GM19397 (cell line): ENCODE data around the gene RMRP.
"Not testable (repeated sequence)": the region's sequence is repeated elsewhere in the genome, so short reads cannot be mapped to it uniquely, and the experiment has no call there.

Source experiments
- ATAC-seq: cut with Tn5 transposase; IDR thresholded peaks from one replicate; pipeline ENCODE4 v1.9.1; 2021; ENCODE audit warnings: mild to moderate bottlenecking, moderate library complexity; ENCODE audit not compliant: unreplicated experiment

Gene RMRP

DNA sequence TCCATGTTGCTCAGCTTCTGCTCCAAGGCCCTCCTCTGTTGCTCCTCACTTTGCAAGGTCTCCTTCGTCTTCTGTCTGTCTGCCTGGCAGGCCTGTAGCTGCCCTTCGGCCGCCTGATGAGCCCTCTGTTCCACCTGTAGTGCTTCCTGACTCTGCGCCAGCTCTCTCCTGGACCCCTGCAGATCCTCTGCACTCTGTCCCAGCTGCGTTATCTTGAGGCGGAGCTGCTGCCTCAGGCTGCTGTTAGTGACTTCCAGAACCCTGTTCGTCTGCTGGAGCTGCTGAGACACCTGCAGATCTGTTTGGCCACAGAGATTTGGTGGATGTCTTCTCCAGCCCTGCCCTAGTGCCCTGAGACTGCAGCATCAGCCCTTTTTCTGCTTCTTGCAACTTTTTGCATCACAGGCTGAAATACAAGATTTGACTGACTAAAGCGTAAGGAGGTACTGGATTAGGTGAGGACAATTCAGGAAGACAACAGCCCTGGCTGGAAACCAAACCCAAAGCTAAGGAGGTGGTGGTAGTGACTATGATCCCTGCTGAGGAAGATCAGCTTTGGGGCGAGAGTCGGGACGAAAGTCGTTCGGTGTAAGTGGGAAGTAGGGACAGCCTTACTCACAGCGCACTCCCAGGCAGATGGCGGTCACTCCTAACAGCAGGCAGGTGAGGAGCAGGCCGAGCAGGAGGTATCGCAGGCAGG, 41.7 kb downstream of the RMRP start:
- ATAC-seq, result no peak

DNA sequence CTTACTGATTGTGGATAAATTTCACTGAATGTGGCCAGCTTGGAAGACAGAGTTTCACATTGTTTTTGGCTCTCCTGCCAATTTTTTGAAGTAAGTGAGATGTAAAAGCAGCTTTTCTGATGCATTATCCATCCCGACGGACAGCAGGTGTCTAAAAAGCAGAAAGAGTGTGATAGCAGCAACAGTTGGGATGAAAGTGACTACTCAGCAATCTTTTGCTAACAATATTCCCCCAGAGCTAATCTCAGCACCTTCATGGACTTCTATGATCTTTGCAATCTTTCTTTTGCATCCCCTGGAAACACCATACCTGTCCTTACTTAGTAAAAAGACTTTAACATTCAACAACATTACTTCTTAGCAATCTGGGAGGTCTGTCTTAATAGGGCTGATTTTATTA, 45.0 kb downstream of the RMRP start:
- no peak for ATAC-seq

GRCh38 chr9:35612066-35612465, 45.8 kb downstream of the RMRP start:
- not testable (repeated sequence) for ATAC-seq

- ATAC-seq, result no peak
Observed at GRCh38 chr9:35611230-35611797, 46.5 kb downstream of the RMRP start.

DNA sequence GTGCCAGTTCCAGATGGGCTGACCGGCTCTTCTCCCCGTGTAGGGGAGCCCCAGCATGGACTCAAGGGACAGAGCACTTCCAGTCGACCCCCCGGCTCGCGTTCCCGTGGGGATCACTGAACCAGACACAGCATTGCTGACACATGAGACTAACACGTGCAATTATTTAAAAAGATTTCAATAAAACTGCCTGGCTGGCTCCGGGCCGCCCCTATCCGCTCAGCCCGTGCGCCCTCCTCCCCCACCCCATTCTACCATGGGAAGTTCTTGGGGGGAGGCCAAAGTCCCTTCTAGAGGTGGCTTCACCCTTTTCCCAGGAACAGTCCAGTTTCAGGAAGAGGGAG, 48.0 kb downstream of the RMRP start:
- ATAC-seq, result no peak

DNA sequence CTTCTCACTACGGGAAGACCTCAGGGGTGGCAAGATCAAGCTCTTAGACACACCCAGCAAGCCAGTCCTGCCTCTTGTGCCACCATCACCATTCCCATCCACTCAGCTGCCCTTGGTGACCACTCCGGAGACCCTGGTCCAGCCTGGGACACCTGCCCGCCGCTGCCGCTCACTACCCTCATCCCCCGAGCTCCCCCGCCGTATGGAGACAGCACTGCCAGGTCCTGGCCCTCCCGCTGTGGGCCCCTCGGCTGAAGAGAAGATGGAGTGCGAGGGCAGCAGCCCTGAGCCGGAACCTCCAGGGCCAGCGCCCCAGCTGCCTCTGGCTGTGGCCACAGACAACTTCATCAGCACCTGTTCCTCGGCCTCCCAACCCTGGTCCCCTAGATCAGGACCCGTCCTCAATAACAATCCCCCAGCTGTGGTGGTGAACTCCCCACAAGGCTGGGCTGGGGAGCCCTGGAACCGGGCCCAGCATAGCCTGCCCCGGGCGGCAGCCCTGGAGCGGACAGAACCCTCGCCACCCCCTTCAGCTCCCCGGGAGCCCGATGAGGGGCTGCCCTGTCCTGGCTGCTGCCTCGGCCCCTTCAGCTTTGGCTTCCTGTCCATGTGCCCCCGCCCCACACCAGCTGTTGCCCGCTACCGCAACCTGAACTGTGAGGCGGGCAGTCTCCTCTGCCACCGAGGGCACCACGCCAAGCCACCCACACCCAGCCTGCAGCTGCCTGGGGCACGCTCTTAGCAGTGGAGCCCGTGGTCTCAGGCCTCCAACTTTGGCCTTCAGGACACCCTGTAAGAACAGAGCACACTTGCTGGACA, 48.6 kb downstream of the RMRP start:
- ATAC-seq, result no peak

- ATAC-seq, result no peak
Observed at GRCh38 chr9:35608221-35608620, 49.6 kb downstream of the RMRP start.
